IPS DF 19.7 (cell line): ENCODE measurements around the gene DDAH2.

Experiments used
- DNase-seq: peaks from one replicate; pipeline ENCODE4 v3.0.0-alpha.2; 2013; ENCODE audit warnings: low read depth, low spot score

Gene DDAH2

GRCh38 chr6:31730631-31731086 lies 1.6 kb upstream of the DDAH2 start:
- DNase-seq, result no peak

- no peak for DNase-seq
Measured at GRCh38 chr6:31729979-31730630, 1.0 kb upstream of the DDAH2 start.

- DNase-seq, result no peak
Measured at GRCh38 chr6:31729515-31729978, 448 bp upstream of the DDAH2 start.

GRCh38 chr6:31727717-31728671 lies 1.1 kb downstream of the DDAH2 start:
- no peak for DNase-seq

- no peak for DNase-seq
Measured at GRCh38 chr6:31727034-31727716, 1.9 kb downstream of the DDAH2 start.

- DNase-seq, result no peak
Measured at GRCh38 chr6:31725502-31726350, 3.4 kb downstream of the DDAH2 start.

- no peak for DNase-seq
Measured at GRCh38 chr6:31723980-31724691, 5.0 kb downstream of the DDAH2 start.

- no peak for DNase-seq
Measured at GRCh38 chr6:31723245-31723979, 5.7 kb downstream of the DDAH2 start, which contains the start of gene MPIG6B. MPIG6B (plus strand) TSS chr6:31723373; CDS start chr6:31723384, 11 bp downstream.

- DNase-seq, result no peak
Measured at GRCh38 chr6:31722173-31722572, 6.9 kb downstream of the DDAH2 start.

GRCh38 chr6:31721351-31722020 lies 7.6 kb downstream of the DDAH2 start, which contains the start of gene LY6G6C:
LY6G6C (minus strand) TSS chr6:31721746; CDS start chr6:31721679, 67 bp downstream.
- DNase-seq, result no peak

- DNase-seq, result no peak
Measured at GRCh38 chr6:31720196-31720770, 8.8 kb downstream of the DDAH2 start.

GRCh38 chr6:31719001-31719400 lies 10.1 kb downstream of the DDAH2 start:
- DNase-seq, result no peak

GRCh38 chr6:31718265-31718664 lies 10.8 kb downstream of the DDAH2 start:
- no peak for DNase-seq

GRCh38 chr6:31717499-31718222 lies 11.4 kb downstream of the DDAH2 start:
- no peak for DNase-seq

- no peak for DNase-seq
Measured at GRCh38 chr6:31715022-31715958, 13.8 kb downstream of the DDAH2 start, which contains the start of gene LY6G6D. LY6G6D (plus strand) TSS chr6:31715348; CDS start chr6:31715356, 8 bp downstream.

- no peak for DNase-seq
Measured at GRCh38 chr6:31713991-31714684, 15.0 kb downstream of the DDAH2 start.
